GM12891 (cell line): ENCODE data around the gene VWC2.

ENCODE experiments used
- PAX5 ChIP-seq: IDR thresholded peaks from 2 replicates; pipeline ENCODE4 v1.6.1; 2011; ENCODE audit warnings: low read length, moderate library complexity, mild to moderate bottlenecking; ENCODE audit not compliant: insufficient read depth, severe bottlenecking
- POLR2A ChIP-seq: IDR thresholded peaks from 2 replicates; pipeline ENCODE4 v1.6.1; 2011; ENCODE audit warnings: low read depth, low read length, control low read depth
- POLR2AphosphoS5 ChIP-seq: IDR thresholded peaks from 2 replicates; pipeline ENCODE4 v1.6.1; 2011; ENCODE audit warnings: low read depth, low read length, control low read depth
- POU2F2 ChIP-seq: IDR thresholded peaks from 2 replicates; pipeline ENCODE4 v1.6.1; 2011; ENCODE audit warnings: low read depth, mild to moderate bottlenecking, control low read depth, low read length, moderate library complexity
- SPI1 ChIP-seq: IDR thresholded peaks from 2 replicates; pipeline ENCODE4 v1.6.1; 2011; ENCODE audit warnings: low read depth, low read length, control low read depth
- TAF1 ChIP-seq: IDR thresholded peaks from 2 replicates; pipeline ENCODE4 v1.6.1; 2011; ENCODE audit warnings: low read depth, low read length, control low read depth

DNA sequence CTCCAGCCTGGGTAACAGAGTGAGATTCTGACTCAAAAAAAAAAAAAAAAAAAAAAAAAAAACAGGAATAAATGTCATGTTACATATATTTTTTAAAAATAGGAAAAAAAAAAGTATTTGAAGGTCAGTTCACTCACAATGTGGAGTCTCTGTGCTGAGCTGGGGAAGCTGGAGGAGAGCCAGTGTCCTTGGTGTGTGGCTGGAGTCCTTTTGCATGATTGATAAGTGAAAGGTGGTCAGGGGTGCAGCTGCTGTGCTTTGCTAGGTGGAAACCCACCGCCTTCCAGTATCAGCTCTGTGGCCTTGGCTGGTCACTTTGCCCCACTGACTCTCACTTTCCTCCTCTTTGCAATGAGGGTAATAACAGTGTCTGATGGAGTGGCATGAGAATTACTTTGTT is 101.9 kb downstream of the VWC2 start:
- TF ChIP-seq POLR2A (no peak), POLR2AphosphoS5 (no peak), TAF1 (no peak), POU2F2 (no peak), SPI1 (no peak), PAX5 (no peak)
